Measurements from ENCODE around the gene PELI1.
A peak's percentile ranks its signal among the peaks of the same experiment; 100 is the strongest.
"Not testable (repeated sequence)": the region's sequence is repeated elsewhere in the genome, so short reads cannot be mapped to it uniquely, and the experiment has no call there.

The PELI1 gene

DNA sequence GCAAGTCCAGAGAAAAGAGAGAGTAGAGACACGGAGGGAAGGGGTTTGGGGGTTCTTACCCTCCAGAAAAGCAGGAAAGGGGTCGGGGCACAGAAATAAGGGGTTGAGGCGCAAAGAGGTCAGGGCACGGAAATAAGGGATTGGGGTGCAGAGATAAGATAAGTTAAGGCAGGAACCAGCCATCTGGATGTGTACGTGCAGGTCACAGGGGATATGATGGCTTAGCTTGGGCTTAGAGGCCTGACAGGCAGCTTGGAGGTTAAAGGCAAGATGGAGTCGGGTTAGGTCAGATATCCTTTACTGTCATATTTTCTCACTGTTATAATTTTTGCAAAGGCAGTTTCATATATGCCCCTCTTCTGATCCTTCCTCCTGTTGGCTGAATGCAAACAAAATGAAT, 64.5 kb downstream of the PELI1 start:
- DNase-seq, result not testable (repeated sequence)

GRCh38 chr2:64076828-64077227, 67.4 kb downstream of the PELI1 start:
- not testable (repeated sequence) for DNase-seq

DNA sequence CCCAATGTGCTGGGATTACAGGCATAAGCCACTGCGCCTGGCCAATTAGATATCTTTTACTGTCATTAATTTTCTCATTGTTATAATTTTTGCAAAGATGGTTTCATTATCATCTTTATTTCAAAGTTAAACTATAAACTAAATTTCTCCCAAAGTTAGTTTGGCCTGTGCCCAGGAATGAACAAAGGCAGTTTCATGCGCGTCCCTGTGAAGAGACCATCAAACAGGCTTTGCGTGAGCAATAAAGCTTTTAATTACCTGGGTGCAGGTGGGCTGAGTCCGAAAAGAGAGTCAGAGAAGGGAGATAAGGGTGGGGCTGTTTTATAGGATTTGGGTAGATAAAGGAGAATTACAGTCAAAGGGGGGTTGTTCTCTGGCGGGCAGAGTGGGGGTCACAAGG, 69.6 kb downstream of the PELI1 start:
- DNase-seq, result not testable (repeated sequence)

DNA sequence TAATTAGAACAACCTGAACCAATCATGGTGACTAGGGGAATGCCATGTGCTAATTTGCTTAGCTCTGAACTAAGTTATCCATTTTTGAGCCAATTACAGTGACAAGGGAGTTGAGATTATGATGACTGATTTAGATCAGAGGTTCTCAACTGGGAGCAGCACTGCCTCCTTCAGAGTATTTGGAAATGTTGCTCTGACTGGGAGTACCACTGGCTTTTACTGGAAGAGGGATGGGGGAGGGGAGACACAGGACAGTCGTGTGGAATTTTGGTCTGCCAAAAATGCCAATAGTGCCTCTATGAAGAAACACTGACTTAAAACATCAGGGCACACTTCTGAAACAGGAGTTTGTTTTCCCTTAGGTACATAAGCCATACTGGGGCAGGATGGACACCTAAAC, 76.9 kb downstream of the PELI1 start:
- no peak for DNase-seq

- DNase-seq, result no peak
Observed at GRCh38 chr2:64065516-64065915, 78.7 kb downstream of the PELI1 start.

GRCh38 chr2:64063924-64064331, 80.3 kb downstream of the PELI1 start:
- DNase-seq, result no peak

DNA sequence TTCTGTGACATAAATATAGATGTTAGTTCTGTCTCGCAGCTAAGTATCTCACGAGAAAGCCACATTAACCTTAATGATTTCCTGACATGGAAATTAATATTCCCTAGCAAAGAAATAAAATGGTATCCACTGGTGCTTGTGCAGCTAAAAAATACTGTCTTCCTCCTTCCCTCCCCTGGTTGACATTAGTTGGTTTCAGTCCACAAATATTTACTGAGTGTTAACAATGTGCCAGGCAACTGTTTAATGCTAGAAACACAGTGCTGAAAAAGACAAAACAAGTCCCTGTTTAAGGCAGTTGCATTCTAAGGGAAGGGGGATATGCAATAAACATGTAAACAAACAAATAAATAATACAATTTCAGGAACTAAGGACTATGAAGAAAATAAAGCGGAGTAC, 80.8 kb downstream of the PELI1 start:
- DNase-seq, result no peak

- no peak for DNase-seq
Observed at GRCh38 chr2:64062840-64063239, 81.4 kb downstream of the PELI1 start.

- DNase-seq, result no peak
Observed at GRCh38 chr2:64059270-64059669, 85.0 kb downstream of the PELI1 start.

- no peak for DNase-seq
Observed at GRCh38 chr2:64056021-64056420, 88.2 kb downstream of the PELI1 start.

DNA sequence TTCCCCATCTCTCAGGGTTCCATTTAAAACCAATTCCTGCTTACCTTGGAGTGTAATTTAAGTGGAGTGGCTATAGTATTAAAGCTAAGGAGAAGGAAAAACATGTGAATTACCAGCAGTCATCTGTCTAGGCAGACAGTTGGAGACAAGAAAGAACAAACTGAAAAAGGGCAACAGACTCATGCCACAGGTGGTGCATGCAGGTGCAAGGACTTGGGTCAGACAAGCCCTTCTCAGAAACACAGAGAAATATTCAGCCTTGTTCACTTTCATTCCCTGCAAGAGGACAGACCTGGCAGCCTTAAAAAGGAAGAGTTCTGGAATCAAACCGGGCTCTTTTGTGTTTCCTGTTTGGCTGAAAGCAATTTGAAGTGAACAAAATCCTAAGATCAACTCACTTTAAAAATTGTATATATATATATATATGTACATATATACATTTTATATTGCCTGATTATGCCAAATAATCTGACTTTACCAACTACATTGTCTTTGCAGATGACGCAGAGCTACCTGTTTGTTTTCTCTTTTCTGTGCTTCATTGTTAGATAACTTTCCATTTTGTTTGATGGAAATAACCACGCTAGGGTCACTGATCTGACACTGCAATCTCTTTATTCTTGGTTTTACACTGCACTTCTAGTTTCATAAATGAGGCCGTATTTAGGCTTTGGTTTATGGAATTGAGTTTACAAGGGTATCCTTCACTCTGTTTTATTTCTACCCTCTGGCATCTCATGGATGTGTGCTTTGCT, 89.9 kb downstream of the PELI1 start:
- DNase-seq, result no peak

- no peak for DNase-seq
Observed at GRCh38 chr2:64052463-64053241, 91.6 kb downstream of the PELI1 start.

GRCh38 chr2:64049633-64050220, 94.5 kb downstream of the PELI1 start:
- peak; percentile 45 for DNase-seq

GRCh38 chr2:64045938-64046337, 98.3 kb downstream of the PELI1 start:
- DNase-seq, result no peak

Data from NCI-H446 treated with DMSO at 0.1 percent for 48 hours (cell line).